MM.1S (cell line): ENCODE results near the gene SHISA9.

Experiments used
- EZH2 ChIP-seq: fragments of 300-600 bp; sonication (generic); optimal IDR thresholded peaks from 2 replicates; pipeline ENCODE3; 2017; ENCODE audit warnings: low read depth, mild to moderate bottlenecking, antibody characterized with exemption, low read length, mixed read lengths
- EZH2phosphoT487 ChIP-seq: fragments of 300-600 bp; sonication (generic); IDR thresholded peaks from 2 replicates; pipeline ENCODE4 v1.6.1; 2018; ENCODE audit warnings: antibody characterized with exemption, low read length
- TF ChIP-seq, protein P1 (sequence below): fragments of 300-600 bp; sonication (generic); IDR thresholded peaks from 2 replicates; pipeline ENCODE4 v1.5.1; 2016; ENCODE audit warnings: antibody characterized with exemption, low read length, mixed read lengths

DNA sequence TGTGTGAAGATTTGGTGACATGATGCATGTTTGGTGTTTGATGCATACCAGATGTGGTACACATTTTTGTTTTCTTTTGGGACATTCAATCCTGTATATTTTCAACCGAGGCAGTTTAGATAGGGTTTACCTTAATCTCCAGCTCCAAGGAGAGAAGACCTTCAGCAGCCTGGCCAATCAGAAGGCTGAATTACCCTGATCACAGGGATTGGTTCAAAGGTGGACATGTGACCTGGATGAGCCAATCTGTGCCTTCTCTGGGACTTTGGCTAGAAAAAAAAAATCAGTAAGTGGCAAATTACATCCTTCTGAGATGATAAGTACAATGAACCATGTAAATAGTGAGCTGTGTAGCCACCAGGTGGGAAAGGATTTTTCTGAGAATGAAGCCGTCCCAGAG is 205.1 kb downstream of the SHISA9 start:
- TF ChIP-seq, protein P1, sequence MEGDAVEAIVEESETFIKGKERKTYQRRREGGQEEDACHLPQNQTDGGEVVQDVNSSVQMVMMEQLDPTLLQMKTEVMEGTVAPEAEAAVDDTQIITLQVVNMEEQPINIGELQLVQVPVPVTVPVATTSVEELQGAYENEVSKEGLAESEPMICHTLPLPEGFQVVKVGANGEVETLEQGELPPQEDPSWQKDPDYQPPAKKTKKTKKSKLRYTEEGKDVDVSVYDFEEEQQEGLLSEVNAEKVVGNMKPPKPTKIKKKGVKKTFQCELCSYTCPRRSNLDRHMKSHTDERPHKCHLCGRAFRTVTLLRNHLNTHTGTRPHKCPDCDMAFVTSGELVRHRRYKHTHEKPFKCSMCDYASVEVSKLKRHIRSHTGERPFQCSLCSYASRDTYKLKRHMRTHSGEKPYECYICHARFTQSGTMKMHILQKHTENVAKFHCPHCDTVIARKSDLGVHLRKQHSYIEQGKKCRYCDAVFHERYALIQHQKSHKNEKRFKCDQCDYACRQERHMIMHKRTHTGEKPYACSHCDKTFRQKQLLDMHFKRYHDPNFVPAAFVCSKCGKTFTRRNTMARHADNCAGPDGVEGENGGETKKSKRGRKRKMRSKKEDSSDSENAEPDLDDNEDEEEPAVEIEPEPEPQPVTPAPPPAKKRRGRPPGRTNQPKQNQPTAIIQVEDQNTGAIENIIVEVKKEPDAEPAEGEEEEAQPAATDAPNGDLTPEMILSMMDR: no peak
- TF ChIP-seq EZH2 (no peak), EZH2phosphoT487 (no peak)
